ENCODE data around the gene MAPK4. TPM values are rescaled to one million over a fixed set of nuclear protein-coding genes. Genes with fewer than 3 reads are reported as not detected.

MAPK4 gene
- total and polyA plus RNA-seq, 10 of the 15 experiments (the other 5 are each of a cell fraction or from before 2014, with no cell fraction given), result 0.03 to 0.11 (median 0.06) TPM; not detected in 4

- no peaks in the 10 kb centered on the region for H3K79me2 ChIP-seq (ENCODE audit: control insufficient read depth, insufficient read depth, low read length)
- H3K4me3 ChIP-seq, result no peak overlapping the region
- no peaks in the 10 kb centered on the region for H3K9me3 ChIP-seq (replicated peaks; ENCODE audit: control insufficient read depth, insufficient read depth, low read length)
- ChIA-PET POLR2A (no interaction called here), RAD21 (ENCODE audit: unreplicated experiment) (no interaction called here), SMC1A (ENCODE audit: uncharacterized antibody, unreplicated experiment) (no interaction called here), CTCF (no interaction called here)
- no peak overlapping the region for H3K4me2 ChIP-seq (ENCODE audit: control insufficient read depth, insufficient read depth)
- in situ Hi-C loops (cut with MboI), result no loop called here
- no peaks in the 10 kb centered on the region for H4K20me1 ChIP-seq (ENCODE audit: control insufficient read depth, insufficient read depth)
- TF ChIP-seq NFYB (IDR thresholded peaks at IDR 0.05; ENCODE audit: insufficient read depth, low read depth, low read length) (no peak), MTA2 (IDR thresholded peaks at IDR 0.05; ENCODE audit: low read depth) (no peak), PKNOX1 (IDR thresholded peaks at IDR 0.05) (no peak), ZNF207 (IDR thresholded peaks at IDR 0.05; ENCODE audit: borderline replicate concordance) (no peak)
- no peak for ATAC-seq
- H3K4me1 ChIP-seq (ENCODE audit: control insufficient read depth, insufficient read depth, low read length), result no peaks in the 10 kb centered on the region
- peaks cover 0 to 5% of the 10 kb centered on the region in 2 experiments; a peak in 2 of 4 replicates for H3K27me3 ChIP-seq (replicated peaks in 1 of 2; ENCODE audit: control insufficient read depth in 2 of 2, insufficient read depth in 2 of 2, low read length in 1 of 2)
- H3K36me3 ChIP-seq (ENCODE audit: control insufficient read depth in 2 of 2, insufficient read depth in 2 of 2, low read length in 1 of 2), result no peaks in the 10 kb centered on the region
- WGBS (ENCODE audit: insufficient coverage, insufficient replicate concordance, low lambda C conversion rate, missing lambda C conversion rate), result 40% methylated on average over 4 of the region's 4 CpGs
- FAIRE-seq, result no peak
- intact Hi-C loops (cut with micrococcal nuclease; ENCODE audit: unreplicated experiment), result no loop called here
- DNase-seq (ENCODE audit: low read depth, low spot score), result no peak
- no peak overlapping the region for H3K9ac ChIP-seq (ENCODE audit: control insufficient read depth, insufficient read depth, low read length)
- no peak overlapping the region for H2AFZ ChIP-seq (ENCODE audit: control insufficient read depth, low read depth, low read length)
- BruUV-seq (replicated peaks), result no TSS peak
- no peak overlapping the region for H3K27ac ChIP-seq (ENCODE audit: control insufficient read depth, insufficient read depth)
These were observed 60.0 kb downstream of the MAPK4 start for GRCh38 chr18:50619861-50620275.

DNA sequence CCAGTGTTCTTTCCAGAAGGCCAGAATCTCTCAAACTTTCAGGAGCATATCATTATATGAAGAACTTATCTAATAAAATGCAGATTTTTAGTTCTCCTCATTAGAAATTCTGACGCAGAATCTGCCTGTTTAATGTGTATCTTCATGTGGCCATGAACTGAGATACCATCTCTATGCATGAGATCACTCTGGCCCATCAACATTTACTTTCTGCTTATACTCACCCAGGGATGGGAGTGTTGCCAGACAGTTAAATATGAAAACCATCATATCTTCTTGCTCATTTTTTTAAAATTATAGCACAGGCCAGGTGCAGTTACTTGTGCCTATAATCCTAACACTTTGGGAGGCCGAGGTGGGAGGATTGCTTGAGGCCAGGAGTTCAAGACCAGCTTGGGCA is 60.4 kb downstream of the MAPK4 start:
- in situ Hi-C loops (cut with MboI), result no loop called here
- no TSS peak for BruUV-seq (replicated peaks)
- no peaks in the 10 kb centered on the region for H3K36me3 ChIP-seq (ENCODE audit: control insufficient read depth in 2 of 2, insufficient read depth in 2 of 2, low read length in 1 of 2)

More for the DNA sequence above, 60.4 kb downstream of the MAPK4 start:
- H3K79me2 ChIP-seq (ENCODE audit: control insufficient read depth, insufficient read depth, low read length), result no peaks in the 10 kb centered on the region
- no peak overlapping the region for H3K4me3 ChIP-seq
- no peak for FAIRE-seq
- H4K20me1 ChIP-seq (ENCODE audit: control insufficient read depth, insufficient read depth), result no peaks in the 10 kb centered on the region
- H3K4me2 ChIP-seq (ENCODE audit: control insufficient read depth, insufficient read depth), result no peak overlapping the region
- DNase-seq (ENCODE audit: low read depth, low spot score), result no peak
- TF ChIP-seq TBL1XR1 (IDR thresholded peaks at IDR 0.05; ENCODE audit: low read depth, low read length), result no peak
- no peak for TF ChIP-seq SREBF2 (IDR thresholded peaks at IDR 0.05; ENCODE audit: low read length)
- ChIA-PET SMC1A (ENCODE audit: uncharacterized antibody, unreplicated experiment) (no interaction called here), POLR2A (no interaction called here), CTCF (no interaction called here), RAD21 (ENCODE audit: unreplicated experiment) (no interaction called here)
- H3K9ac ChIP-seq (ENCODE audit: control insufficient read depth, insufficient read depth, low read length), result no peak overlapping the region
- H3K4me1 ChIP-seq (ENCODE audit: control insufficient read depth, insufficient read depth, low read length), result no peaks in the 10 kb centered on the region
- 2% methylated on average over 2 of the region's 2 CpGs for WGBS (ENCODE audit: insufficient coverage, insufficient replicate concordance, low lambda C conversion rate, missing lambda C conversion rate)
- peaks cover 0 to 5% of the 10 kb centered on the region in 2 experiments; a peak in 2 of 4 replicates for H3K27me3 ChIP-seq (replicated peaks in 1 of 2; ENCODE audit: control insufficient read depth in 2 of 2, insufficient read depth in 2 of 2, low read length in 1 of 2)
- no peak overlapping the region for H3K27ac ChIP-seq (ENCODE audit: control insufficient read depth, insufficient read depth)
- intact Hi-C loops (cut with micrococcal nuclease; ENCODE audit: unreplicated experiment), result no loop called here
- H2AFZ ChIP-seq (ENCODE audit: control insufficient read depth, low read depth, low read length), result no peak overlapping the region
- H3K9me3 ChIP-seq (replicated peaks; ENCODE audit: control insufficient read depth, insufficient read depth, low read length), result no peaks in the 10 kb centered on the region
- ATAC-seq, result no peak

Data from GM12878 (cell line).